Activated CD8-positive, alpha-beta T cell treated with anti-CD3 and anti-CD28 coated beads, Interleukin-2, amount 10 ng/mL, durations not matched to agents 7 days and 5 days (primary cell): Measurements from ENCODE around the gene PRELP. TPM values are rescaled to one million over a fixed set of nuclear protein-coding genes. Genes with fewer than 3 reads are reported as not detected.

Experiments
- total RNA-seq, 2 experiments: library from RNA; stranded (reverse); gene quantifications; one replicate each; pipeline ENCODE4 v1.2.3, GENCODE V29; 2021

PRELP gene
- total RNA-seq, 2 experiments from 2014 or later: not detected

Other genes with a start within 250 kb of the PRELP start
- gene CHIT1, start 246.1 kb upstream of the PRELP start, total RNA-seq: under 1 TPM; 0.39 to 0.50 TPM
- gene BTG2, start 170.3 kb upstream of the PRELP start, total RNA-seq: 10 to 100 TPM; 58.6 to 58.9 TPM
- gene FMOD, start 124.7 kb upstream of the PRELP start, total RNA-seq: not detected
- not detected for gene OPTC, start 18.3 kb downstream of the PRELP start, total RNA-seq
- gene ATP2B4, start 151.0 kb downstream of the PRELP start, total RNA-seq: 10 to 100 TPM; 65.0 to 65.1 TPM